HL-60/S4 treated with retinoic acid at 250 ng/mL for 4 days and 3 days (cell line): Measurements from ENCODE around the gene CRYBA2.

Experiments
- in situ Hi-C: fragments of 300-500 bp; cut with MboI; formaldehyde crosslinking; loops from 2 replicates; pipeline ENCODE4 v1.7.0; 2022; ENCODE audit warnings: low sequenced_read_pairs

Gene CRYBA2

GRCh38 chr2:218984239-218985020 is 8.8 kb downstream of the CRYBA2 start:
- in situ Hi-C loops = no loop called here

GRCh38 chr2:218983934-218984238 is 9.3 kb downstream of the CRYBA2 start:
- in situ Hi-C loops = no loop called here

GRCh38 chr2:218983263-218983933 is 9.8 kb downstream of the CRYBA2 start:
- in situ Hi-C loops = no loop called here

- in situ Hi-C loops = no loop called here
Measured at GRCh38 chr2:218982586-218983262, 10.5 kb downstream of the CRYBA2 start.

- in situ Hi-C loops = no loop called here
Measured at GRCh38 chr2:218981881-218982585, 11.2 kb downstream of the CRYBA2 start.

GRCh38 chr2:218981390-218981880 is 11.8 kb downstream of the CRYBA2 start:
- in situ Hi-C loops = no loop called here

GRCh38 chr2:218980735-218981389 is 12.4 kb downstream of the CRYBA2 start:
- in situ Hi-C loops = no loop called here

GRCh38 chr2:218979846-218980734 is 13.1 kb downstream of the CRYBA2 start:
- in situ Hi-C loops = no loop called here

- in situ Hi-C loops = no loop called here
Measured at GRCh38 chr2:218975060-218975777, 18.0 kb downstream of the CRYBA2 start.

- in situ Hi-C loops = no loop called here
Measured at GRCh38 chr2:218970894-218971293, 22.3 kb downstream of the CRYBA2 start.

- in situ Hi-C loops = no loop called here
Measured at GRCh38 chr2:218964041-218964771, 29.0 kb downstream of the CRYBA2 start.

- in situ Hi-C loops = no loop called here
Measured at GRCh38 chr2:218963601-218964000, 29.6 kb downstream of the CRYBA2 start.

- in situ Hi-C loops = no loop called here
Measured at GRCh38 chr2:218962859-218963492, 30.2 kb downstream of the CRYBA2 start.

- in situ Hi-C loops = no loop called here
Measured at GRCh38 chr2:218961651-218962570, 31.3 kb downstream of the CRYBA2 start.

- in situ Hi-C loops = no loop called here
Measured at GRCh38 chr2:218961229-218961628, 32.0 kb downstream of the CRYBA2 start.

- in situ Hi-C loops = no loop called here
Measured at GRCh38 chr2:218960309-218961165, 32.7 kb downstream of the CRYBA2 start.
